ENCODE measurements around the gene CACNA1E. TPM values are rescaled to one million over a fixed set of nuclear protein-coding genes. Genes with fewer than 3 reads are reported as not detected.

Gene CACNA1E
- total and polyA plus RNA-seq, 2 of the 13 experiments (the other 11 are each of a cell fraction or from before 2014, with no cell fraction given) = not detected

DNA sequence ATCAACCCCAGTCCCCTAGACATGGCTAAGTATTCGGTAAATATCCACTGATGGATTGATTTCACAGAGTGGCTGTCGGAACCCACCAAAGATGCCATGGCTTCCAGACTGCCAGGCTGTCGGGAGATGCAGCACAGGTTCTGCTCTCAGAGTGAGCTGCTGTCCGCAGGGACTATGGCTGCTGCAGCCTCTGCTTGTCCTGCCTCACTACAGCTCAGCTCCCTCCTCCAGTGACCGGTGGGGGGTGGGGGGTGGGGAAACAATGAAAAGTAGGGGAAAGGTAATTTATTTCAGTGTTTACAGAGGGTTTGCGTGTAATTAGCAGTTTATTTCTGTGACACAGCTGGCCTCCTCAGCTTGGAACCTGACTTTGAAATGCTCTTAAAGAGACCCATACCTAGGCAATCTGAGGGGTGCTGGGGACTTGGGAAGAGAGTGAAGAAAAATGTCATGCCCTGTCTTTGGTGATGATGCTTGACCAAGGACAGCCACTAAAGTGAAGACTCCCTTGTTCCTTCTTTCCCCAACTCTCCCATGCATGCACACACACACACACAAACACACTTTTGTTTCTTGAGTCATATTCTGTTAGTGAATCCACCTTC is 109.0 kb downstream of the CACNA1E start:
- ATAC-seq (no peak), DNase-seq (ENCODE audit: low spot score) (no peak), FAIRE-seq (no peak)
- in situ Hi-C loops (cut with HindIII; ENCODE audit: extremely low pct_ligation_motif_present, low pct_unique_long_range_greater_than_20kb) = no loop called here
- H3K36me3 ChIP-seq (replicated peaks in 1 of 2; ENCODE audit: control insufficient read depth in 1 of 2, insufficient read depth in 2 of 2, low read length in 2 of 2) = no peaks in the 10 kb centered on the region
- no peaks in the 10 kb centered on the region for H3K9me3 ChIP-seq (ENCODE audit: low read length)
- no peak overlapping the region for H2AFZ ChIP-seq (ENCODE audit: low read length)
- no peak overlapping the region for H3K9ac ChIP-seq (ENCODE audit: insufficient read depth, low read depth, low read length)
- TF ChIP-seq ZBTB14 (CRISPR knock-in tag; IDR thresholded peaks at IDR 0.05) (no peak), ZZZ3 (CRISPR knock-in tag; IDR thresholded peaks at IDR 0.05; ENCODE audit: borderline replicate concordance) (no peak), SRY (CRISPR knock-in tag; IDR thresholded peaks at IDR 0.05) (no peak), MYC (CRISPR knock-in tag; IDR thresholded peaks at IDR 0.05; ENCODE audit: borderline replicate concordance) (no peak), HNRNPUL1 (IDR thresholded peaks at IDR 0.05; ENCODE audit: low read depth, low read length) (no peak), MATR3 (CRISPR knock-in tag; IDR thresholded peaks at IDR 0.05) (no peak), ZBTB3 (CRISPR knock-in tag; IDR thresholded peaks at IDR 0.05; ENCODE audit: borderline replicate concordance, low read depth) (no peak), PLSCR1 (CRISPR knock-in tag; IDR thresholded peaks at IDR 0.05; ENCODE audit: borderline replicate concordance) (no peak), SMYD3 (CRISPR knock-in tag; IDR thresholded peaks at IDR 0.05) (no peak), AHR (CRISPR knock-in tag; IDR thresholded peaks at IDR 0.05) (no peak), ZFP82 (CRISPR knock-in tag; IDR thresholded peaks at IDR 0.05; ENCODE audit: borderline replicate concordance) (no peak), BCL3 (CRISPR knock-in tag; IDR thresholded peaks at IDR 0.05) (no peak)
- TF ChIP-seq, protein P1, sequence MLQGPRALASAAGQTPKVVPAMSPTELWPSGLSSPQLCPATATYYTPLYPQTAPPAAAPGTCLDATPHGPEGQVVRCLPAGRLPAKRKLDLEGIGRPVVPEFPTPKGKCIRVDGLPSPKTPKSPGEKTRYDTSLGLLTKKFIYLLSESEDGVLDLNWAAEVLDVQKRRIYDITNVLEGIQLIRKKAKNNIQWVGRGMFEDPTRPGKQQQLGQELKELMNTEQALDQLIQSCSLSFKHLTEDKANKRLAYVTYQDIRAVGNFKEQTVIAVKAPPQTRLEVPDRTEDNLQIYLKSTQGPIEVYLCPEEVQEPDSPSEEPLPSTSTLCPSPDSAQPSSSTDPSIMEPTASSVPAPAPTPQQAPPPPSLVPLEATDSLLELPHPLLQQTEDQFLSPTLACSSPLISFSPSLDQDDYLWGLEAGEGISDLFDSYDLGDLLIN (CRISPR knock-in tag; IDR thresholded peaks at IDR 0.05; ENCODE audit: borderline replicate concordance) = no peak
- TF ChIP-seq, protein P2, sequence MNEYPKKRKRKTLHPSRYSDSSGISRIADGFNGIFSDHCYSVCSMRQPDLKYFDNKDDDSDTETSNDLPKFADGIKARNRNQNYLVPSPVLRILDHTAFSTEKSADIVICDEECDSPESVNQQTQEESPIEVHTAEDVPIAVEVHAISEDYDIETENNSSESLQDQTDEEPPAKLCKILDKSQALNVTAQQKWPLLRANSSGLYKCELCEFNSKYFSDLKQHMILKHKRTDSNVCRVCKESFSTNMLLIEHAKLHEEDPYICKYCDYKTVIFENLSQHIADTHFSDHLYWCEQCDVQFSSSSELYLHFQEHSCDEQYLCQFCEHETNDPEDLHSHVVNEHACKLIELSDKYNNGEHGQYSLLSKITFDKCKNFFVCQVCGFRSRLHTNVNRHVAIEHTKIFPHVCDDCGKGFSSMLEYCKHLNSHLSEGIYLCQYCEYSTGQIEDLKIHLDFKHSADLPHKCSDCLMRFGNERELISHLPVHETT (CRISPR knock-in tag; conservative IDR thresholded peaks at IDR 0.05) = no peak
- no peak overlapping the region for H3K4me3 ChIP-seq (replicated peaks in 1 of 3; ENCODE audit: insufficient read depth in 1 of 3, low read depth in 2 of 3, low read length in 3 of 3)
- no peaks in the 10 kb centered on the region for H4K20me1 ChIP-seq (ENCODE audit: insufficient read depth, low read length)
- CTCF ChIA-PET (ENCODE audit: low intra/inter-chr PET ratio, low total read pairs) = no interaction called here
- H3K27ac ChIP-seq (ENCODE audit: extremely low read length, insufficient read depth, low read length) = no peak overlapping the region
- H3K79me2 ChIP-seq (ENCODE audit: insufficient read depth, low read length) = no peaks in the 10 kb centered on the region
- BruUV-seq (replicated peaks) = no TSS peak
- H3K4me2 ChIP-seq (ENCODE audit: low read depth, low read length) = no peak overlapping the region
- 0 out of 5 replicates have a peak, but pooled peaks cover 0 to 4% of the 10 kb centered on the region in 2 experiments for H3K27me3 ChIP-seq (ENCODE audit: control insufficient read depth in 1 of 2, insufficient read depth in 2 of 2, low read length in 2 of 2)
- POLR2A ChIA-PET = no interaction called here
- intact Hi-C loops (cut with micrococcal nuclease; ENCODE audit: unreplicated experiment) = no loop called here
- H3K4me1 ChIP-seq (ENCODE audit: insufficient read depth, low read length) = no peaks in the 10 kb centered on the region
- 0% methylated on average over 6 of the region's 6 CpGs for WGBS (ENCODE audit: low lambda C conversion rate)

Data from HepG2 (cell line).